Measurements from ENCODE around the gene MGMT.

Gene MGMT

GRCh38 chr10:129761981-129762956 lies 295.2 kb downstream of the MGMT start:
- no peak for DNase-seq (ENCODE audit: low read depth)

GRCh38 chr10:129764011-129764900 lies 297.2 kb downstream of the MGMT start:
- no peak for DNase-seq (ENCODE audit: low read depth)

GRCh38 chr10:129764901-129765663 lies 298.0 kb downstream of the MGMT start:
- DNase-seq (ENCODE audit: low read depth), result no peak

DNA sequence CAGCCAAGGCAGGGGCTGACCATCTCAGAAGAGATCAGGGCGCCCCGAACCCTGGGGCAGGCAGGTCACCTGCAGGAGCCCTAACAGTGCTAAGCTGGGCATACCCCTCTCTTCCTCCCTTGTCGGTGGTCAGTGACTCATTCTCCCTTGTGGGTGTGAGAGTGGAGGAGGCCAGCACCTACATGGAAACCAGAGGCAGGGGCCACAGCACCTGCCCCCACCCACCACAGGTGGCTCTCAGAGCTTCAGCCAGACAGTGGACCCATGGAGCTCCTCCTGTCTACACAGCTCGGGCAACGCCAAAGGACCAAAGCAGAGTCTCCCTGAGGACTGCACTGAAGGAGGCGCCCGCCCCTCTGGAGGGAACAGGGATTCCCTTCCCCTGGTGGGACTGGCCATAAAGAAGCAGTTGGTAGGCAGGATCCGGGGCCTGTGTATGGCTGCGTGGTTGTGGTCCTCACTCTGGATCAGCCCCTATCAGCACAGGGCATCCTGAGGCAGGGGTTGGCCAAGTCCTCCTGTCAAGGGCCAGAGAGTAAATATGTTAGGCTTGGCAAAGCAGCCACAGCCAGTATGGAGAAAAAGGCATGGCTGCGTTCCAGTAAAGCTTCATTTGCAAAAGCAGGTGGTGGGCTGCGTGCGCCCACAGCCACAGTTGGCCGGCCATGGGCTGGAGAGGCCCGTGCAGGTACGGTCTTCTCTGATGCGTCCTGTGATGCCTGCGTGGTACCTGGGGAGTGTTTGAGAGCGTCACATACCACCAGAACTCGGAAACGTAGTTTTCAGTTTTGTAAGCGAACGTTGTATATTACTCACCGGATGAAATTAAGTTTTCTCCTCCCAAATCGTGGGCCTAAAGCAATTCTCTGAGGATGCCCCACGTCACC lies 298.9 kb downstream of the MGMT start:
- DNase-seq (ENCODE audit: low read depth), result no peak

DNA sequence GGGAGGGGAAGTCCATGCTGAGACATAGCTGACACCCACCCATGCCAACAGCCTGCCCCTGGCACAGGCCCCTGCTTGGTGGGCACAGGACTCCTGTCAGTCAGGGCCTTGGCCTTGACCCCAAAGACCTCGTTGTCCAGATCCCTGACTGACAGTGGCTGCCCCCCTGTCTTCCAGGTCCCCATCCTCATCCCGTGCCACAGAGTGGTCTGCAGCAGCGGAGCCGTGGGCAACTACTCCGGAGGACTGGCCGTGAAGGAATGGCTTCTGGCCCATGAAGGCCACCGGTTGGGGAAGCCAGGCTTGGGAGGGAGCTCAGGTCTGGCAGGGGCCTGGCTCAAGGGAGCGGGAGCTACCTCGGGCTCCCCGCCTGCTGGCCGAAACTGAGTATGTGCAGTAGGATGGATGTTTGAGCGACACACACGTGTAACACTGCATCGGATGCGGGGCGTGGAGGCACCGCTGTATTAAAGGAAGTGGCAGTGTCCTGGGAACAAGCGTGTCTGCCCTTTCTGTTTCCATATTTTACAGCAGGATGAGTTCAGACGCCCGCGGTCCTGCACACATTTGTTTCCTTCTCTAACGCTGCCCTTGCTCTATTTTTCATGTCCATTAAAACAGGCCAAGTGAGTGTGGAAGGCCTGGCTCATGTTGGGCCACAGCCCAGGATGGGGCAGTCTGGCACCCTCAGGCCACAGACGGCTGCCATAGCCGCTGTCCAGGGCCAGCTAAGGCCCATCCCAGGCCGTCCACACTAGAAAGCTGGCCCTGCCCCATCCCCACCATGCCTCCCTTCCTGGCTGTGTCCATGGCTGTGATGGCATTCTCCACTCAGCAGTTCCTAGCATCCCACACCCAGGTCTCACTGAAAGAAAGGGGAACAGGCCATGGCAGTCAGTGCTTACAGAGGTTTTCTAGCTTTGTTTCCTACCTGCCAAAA lies 299.8 kb downstream of the MGMT start:
- DNase-seq (ENCODE audit: low read depth), result no peak

DNA sequence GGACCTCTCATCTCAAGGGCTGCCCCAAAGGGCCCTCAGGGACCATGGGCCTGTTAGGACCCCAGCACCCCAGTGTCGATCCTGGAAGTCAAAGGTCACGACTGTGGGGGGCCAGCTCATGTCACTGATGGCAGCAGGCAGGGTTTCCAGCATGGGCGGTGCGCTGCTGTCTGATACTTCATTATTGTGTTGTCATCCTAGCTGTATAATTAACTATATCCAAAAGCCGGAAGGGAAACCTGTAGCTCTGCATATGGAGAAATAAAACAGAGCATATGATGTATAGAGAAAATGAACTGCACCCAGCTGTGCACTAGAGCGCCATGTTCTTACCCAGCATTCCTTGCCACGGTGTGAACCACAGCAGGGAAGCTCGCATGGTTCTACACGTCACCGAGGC lies 300.7 kb downstream of the MGMT start:
- DNase-seq (ENCODE audit: low read depth), result no peak

DNA sequence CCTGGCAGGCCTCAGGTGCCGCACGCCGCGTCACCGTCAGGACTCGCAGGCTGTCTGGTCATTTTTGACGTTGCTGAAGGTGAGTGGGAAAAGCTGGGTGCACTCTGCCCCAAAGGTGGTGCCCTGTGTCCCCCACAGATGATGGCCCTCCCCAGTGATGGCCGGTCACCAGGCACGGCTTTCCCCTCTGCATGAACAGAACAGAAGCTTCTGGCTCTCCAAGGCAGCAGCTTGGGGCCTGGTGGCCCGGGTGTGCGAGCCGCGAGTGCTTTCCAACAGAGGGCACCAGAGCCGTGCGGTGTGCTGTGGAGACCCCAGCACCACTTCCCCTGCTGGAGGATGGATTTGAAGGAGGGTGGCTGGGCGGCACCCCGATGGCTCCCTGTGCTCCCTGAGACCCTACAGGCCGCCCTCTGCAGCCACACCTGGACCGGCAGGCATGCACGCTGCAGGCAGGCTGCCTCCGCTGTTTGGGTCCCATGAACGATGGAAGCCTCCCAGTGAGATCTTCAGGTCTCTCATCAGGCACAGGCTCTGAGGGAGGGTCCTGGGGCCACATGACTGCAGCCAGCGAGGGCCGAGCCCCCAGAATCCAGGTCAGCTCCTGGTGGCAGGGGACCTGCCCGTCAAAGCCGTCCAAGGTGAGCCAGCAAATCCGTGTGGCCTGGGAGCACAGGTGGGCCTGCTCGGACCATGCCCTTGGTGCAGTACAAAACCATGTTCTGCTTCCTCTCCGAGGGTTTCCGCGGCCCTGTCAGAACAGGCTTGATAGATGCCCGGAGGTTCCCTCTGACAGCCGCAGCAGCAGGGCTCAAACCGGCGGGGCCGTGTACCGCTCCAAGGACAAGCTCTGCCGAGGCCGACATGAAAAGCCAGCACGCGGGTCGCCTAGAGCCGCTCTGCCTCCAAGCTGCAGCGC lies 301.7 kb downstream of the MGMT start:
- no peak for DNase-seq (ENCODE audit: low read depth)

DNA sequence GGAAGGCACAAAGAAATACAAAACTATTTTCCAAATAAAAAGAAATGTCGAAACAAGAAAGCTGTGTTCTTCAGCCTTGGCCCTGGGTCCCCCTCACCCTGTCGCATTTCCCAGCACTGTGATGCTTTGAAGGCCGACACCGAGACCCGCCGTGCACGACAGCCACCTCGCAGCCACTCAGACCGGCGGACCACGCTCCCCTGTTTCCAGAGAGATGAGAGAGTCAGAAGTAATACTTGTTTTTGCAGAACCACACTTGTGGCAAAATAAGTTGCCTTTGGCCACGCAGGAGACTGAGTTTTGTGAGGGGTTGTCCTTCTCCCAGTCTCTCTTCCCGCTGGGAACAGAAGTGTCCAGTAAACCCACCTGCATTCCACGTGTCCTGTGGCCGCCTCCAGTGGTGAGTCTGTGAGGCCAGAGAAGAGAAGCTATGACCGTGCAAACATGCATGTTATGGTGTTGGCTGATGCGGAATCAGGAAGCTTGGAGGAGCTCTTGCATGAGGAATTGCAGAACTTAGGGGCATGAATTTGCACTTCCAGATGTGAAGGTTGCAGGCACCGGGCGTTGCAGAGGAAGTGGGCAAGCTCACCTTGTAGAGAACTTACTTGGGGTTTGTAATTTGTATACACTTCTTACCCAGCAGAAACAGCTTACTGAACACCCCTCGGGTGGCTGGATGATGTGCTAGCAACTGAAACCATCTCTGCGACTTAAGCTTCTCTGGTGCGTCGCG lies 302.5 kb downstream of the MGMT start:
- no peak for DNase-seq (ENCODE audit: low read depth)

DNA sequence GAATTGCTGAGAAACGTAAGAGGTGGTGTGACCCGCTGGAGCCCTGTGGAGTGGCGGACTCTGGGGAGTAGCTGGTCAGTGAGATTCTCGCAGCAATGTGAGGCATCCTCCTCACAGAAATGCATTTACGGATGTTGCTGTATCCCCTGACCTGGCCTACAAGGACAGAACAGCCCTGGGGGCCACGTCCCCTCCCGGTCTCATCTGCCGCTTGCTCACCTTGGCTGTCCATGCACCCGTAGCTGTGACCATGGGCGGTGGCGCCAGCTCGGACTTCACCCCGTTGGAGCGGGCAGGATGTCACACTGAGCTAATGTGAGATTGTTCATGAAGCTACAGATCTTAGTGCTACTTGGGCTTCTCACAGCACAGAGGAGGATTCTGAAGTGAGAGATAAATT lies 303.2 kb downstream of the MGMT start:
- no peak for DNase-seq (ENCODE audit: low read depth)

GRCh38 chr10:129771024-129771423 lies 304.0 kb downstream of the MGMT start:
- no peak for DNase-seq (ENCODE audit: low read depth)

DNA sequence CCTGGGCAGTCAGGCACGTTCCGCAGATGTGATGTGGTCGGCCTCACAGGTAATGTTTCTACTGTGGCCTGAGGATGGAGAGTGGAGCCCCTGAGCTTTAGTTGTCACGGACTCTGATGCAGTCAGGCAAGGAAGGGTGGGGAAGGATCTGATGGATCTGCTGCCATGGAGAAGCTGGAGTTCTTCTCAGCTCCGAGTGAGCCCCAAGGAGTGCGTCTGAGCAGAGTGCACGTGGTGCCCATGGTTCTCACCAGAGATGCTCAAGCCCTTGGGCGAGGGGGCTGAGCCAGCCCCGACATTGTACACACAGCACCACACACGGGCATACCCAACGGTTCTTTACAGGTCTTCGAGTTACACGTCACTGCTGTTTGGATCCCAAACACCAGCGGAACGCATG lies 304.5 kb downstream of the MGMT start:
- DNase-seq (ENCODE audit: low read depth), result no peak

- no peak for DNase-seq (ENCODE audit: low read depth)
Measured at GRCh38 chr10:129771991-129772431, 305.0 kb downstream of the MGMT start.

- no peak for DNase-seq (ENCODE audit: low read depth)
Measured at GRCh38 chr10:129772468-129773358, 305.7 kb downstream of the MGMT start.

GRCh38 chr10:129773359-129773990 lies 306.4 kb downstream of the MGMT start:
- no peak for DNase-seq (ENCODE audit: low read depth)

DNA sequence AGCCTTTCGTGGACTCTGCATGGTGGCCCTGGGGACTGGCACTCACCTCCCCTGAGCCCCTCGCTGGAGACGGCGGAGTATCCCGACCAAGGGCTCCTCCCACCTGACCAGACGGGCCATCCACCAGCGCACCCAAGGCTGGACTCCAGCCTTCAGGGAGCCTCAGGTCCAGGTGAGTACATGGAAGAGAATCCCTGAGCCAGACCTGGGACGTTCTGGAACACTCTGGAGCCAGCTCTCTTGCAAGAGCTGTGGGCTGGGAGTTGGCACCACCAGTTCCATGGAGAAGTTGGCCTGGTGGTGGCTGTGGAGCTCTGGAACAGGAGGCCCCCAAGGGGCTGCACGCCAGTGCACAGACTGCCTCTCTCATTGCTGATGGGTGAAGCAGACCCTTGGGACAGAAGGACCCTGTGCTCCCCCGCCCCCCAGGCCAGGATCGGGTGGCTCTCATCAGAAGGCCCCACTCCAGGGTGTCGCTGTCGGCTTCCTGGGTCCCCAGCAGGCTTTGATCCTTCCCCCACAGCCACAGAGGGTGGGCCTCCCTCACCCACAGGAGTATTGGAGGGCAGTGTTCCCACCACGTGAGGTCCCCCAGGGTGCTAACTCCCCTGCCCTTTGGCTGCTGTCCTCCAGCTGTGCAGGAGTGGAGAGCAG lies 307.2 kb downstream of the MGMT start:
- no peak for DNase-seq (ENCODE audit: low read depth)
